H1 (cell line): ENCODE results near the gene SBF2. TPM values are rescaled to one million over a fixed set of nuclear protein-coding genes. Genes with fewer than 3 reads are reported as not detected.

ENCODE experiments used
- KDM4A ChIP-seq: IDR thresholded peaks from one replicate; pipeline ENCODE4 v1.7.1; 2012; ENCODE audit warnings: low read depth, mild to moderate bottlenecking, moderate library complexity, low read length, inconsistent platforms; ENCODE audit not compliant: severe bottlenecking
- TEAD4 ChIP-seq: IDR thresholded peaks from 2 replicates; pipeline ENCODE4 v1.6.1; 2012; ENCODE audit warnings: low read depth, low read length, inconsistent platforms, mixed read lengths
- polyA plus RNA-seq, 7 experiments: library from polyadenylated mRNA; depleted of rRNA in 3 of 7; stranded (reverse) in 5 of 7; unstranded in 2 of 7; fragments of >200 nt in 5 of 7; fragments of 200-250 nt in 2 of 7; gene quantifications; 1 replicate in 5 of 7; 2 replicates in 1 of 7; 4 replicates in 1 of 7; pipeline versions ENCODE4 v1.2.1 to v1.2.3, GENCODE V29; 2011 to 2013; ENCODE audit warnings: missing spikeins in 2 of 7, mixed read lengths in 2 of 7
- total RNA-seq: library from RNA; stranded (reverse); fragmentation: NEBNext Ultra II Directional; extraction: Animal tissue kit (Norgen Biotek cat#: 25700); gene quantifications from 2 replicates; pipeline ENCODE4 v1.2.1, GENCODE V29; 2021

The SBF2 gene
- total and polyA plus RNA-seq, 2 of the 8 experiments (the other 6 are each of a cell fraction or from before 2014, with no cell fraction given), result 36.7 to 50.5 TPM

GRCh38 chr11:10303558-10304363 is 9.7 kb upstream of the SBF2 start (continued):
- TF ChIP-seq KDM4A, result peak; percentile 36
- peak; percentile 3; the same call in 1 of the 2 replicates for TF ChIP-seq TEAD4
- TF ChIP-seq, all 59 proteins: peak for 11
